GM21423 (cell line): ENCODE results near the gene DLG2.
A peak's percentile ranks its signal among the peaks of the same experiment; 100 is the strongest.

Source experiments
- ATAC-seq: cut with Tn5 transposase; IDR thresholded peaks from one replicate; pipeline ENCODE4 v1.9.1; 2021; ENCODE audit warnings: mild to moderate bottlenecking, moderate library complexity; ENCODE audit not compliant: unreplicated experiment

Gene DLG2

GRCh38 chr11:83840326-83840725 is 1786.8 kb downstream of the DLG2 start:
- no peak for ATAC-seq

DNA sequence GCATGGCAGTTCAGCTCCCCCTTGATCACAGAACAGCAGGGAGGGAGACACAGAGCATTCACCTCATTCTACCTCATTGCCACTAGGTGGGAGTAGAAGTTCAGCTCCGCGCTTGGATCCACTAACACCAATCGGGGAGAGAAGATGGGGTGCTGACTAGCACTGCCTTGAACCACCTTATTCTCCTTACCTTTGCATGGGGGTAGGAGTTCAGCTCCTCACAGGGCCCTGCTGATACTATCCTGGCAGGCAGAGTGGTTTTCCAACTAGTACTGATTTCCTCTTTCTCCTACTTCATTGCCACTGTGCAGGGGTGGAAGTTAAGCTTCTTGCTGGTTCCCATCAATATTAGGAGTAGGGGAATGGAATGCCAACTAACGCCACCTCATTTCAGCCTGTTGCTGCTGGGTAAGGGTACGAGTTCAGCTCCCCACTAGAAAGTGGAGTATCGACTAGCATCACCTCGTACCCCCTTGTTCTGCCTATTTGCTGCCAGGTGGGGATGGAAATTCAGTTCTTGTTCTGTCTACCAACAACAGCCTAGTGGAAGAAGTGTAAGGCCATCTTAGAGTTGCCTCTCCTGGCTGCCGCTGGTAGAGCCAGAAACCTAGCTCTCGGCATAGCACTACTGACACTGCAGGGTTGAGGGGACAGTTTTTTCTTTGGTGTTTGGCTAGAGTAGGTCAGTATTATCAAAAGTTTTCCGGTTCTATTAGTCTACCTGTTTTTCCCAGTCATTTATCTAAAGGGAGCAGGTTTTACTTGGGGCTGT is 1790.1 kb downstream of the DLG2 start:
- ATAC-seq, result peak; percentile 63

DNA sequence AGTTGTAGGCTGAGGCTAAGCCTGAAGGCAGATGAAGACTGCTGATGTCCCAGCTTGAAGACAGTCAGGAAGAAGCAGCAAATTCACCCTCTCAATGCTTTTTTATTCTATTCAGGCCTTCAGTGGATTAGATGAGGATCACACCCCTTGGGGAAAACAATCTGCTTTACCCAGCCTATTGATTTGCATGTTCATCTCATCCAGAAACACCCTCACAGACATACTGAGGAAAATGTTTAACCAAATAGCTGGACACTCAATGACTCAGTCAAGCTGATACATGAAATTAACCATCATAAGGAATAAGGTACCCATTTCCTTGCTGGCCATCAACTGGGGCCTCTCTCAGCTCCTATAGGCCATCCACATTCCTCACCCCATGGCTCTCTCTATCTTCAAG is 1791.1 kb downstream of the DLG2 start:
- ATAC-seq, result peak; percentile 25

DNA sequence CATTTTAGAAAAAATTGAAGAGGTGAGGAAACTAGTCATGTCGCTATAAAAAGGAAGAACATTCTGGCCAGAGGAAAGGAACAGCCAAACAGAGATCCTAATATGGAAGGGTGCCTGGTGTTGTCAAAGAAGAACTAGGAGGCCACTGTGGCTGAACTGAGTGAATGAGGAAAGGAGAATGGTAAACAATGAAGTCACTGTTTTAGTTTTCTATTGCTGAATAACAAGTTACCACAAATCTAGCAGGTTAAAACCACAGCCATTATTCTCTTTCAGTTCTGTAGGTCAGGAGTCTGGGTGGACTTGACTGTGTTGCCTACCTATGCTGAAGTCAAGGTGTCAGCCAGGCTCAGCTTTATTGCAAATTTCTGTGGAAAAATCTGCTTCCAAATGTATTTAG is 1791.7 kb downstream of the DLG2 start:
- ATAC-seq, result peak; percentile 87

GRCh38 chr11:83831929-83832328 is 1795.2 kb downstream of the DLG2 start:
- ATAC-seq, result no peak

DNA sequence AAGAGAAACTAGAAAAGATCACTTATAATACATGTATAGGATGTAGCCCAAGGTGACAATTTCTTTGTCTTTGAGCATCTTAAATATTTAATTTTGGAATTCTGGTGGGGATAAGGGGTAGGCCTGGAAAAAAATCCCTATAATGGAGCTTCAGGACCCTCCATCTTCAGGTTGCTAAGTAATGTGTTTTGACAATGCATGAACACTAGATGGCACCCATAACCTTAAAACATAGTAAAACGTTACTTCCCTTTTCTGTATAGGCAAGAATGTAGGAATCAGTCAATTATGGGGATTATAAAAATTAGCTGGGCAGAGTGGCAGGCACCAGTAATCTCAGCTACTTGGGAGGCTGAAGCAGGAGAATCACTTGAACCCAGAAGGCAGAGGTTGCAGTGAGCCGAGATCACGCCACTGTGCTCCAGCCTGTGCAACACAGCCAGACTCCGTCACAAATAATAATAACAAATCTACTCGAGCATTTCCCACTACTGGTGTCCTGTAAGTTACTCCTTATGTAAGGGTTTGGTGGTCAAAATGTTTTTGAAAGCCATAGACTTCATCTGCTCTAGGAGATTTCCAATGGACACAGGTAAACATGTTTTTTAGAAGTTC is 1799.1 kb downstream of the DLG2 start:
- no peak for ATAC-seq

DNA sequence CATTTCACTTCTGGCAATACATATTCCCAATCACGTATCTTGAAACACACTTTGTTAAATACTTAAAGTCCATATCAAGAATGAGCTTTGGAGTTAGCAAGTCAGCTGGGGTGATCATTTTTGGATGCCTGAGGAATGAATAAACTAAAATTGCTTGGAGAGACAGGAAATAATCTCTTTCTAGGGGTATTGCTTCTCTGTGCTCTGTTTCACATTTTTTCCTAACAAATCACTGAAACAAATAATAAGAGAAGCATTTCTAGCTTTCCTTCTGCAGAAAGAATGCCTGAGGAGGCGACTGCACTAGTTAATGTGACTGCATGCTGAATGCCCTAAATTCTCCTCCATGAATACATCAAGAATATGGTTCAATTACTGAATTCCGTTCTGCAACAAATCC is 1799.6 kb downstream of the DLG2 start:
- ATAC-seq, result no peak

- ATAC-seq, result no peak
These were observed 1801.1 kb downstream of the DLG2 start for GRCh38 chr11:83826078-83826477.

GRCh38 chr11:83823461-83824025 is 1803.6 kb downstream of the DLG2 start:
- ATAC-seq, result no peak

DNA sequence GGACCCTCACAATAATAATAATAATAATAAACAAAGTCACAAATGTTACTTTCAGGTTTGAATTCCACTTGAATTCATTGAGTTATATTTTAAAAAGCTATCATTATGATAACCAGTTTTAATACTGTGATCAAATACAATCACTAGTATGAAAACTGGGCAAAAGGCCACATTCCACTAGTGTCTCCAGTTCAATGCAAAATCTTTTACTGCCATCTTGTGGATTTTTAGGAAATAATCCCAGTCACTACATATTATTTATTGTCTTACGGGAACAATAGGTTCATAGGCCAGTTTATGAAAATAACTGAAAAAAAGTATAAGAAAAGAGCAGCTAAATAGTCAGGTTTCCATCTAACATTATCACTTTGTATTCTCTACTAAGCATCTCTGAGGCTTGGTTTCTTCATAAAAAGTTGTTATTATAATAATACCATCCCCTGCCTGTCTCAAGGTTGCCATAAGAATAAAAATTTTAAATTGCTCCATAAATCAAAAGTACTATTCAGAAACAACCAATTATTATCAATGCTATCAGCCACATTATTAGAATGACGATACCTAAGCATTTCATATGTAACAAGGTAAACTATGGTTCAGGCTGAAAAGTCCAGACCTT is 1807.1 kb downstream of the DLG2 start:
- ATAC-seq, result no peak

GRCh38 chr11:83818349-83818748 is 1808.8 kb downstream of the DLG2 start:
- no peak for ATAC-seq

GRCh38 chr11:83816572-83817187 is 1810.5 kb downstream of the DLG2 start:
- ATAC-seq, result no peak

- ATAC-seq, result no peak
These were observed 1811.4 kb downstream of the DLG2 start for GRCh38 chr11:83815736-83816135.

DNA sequence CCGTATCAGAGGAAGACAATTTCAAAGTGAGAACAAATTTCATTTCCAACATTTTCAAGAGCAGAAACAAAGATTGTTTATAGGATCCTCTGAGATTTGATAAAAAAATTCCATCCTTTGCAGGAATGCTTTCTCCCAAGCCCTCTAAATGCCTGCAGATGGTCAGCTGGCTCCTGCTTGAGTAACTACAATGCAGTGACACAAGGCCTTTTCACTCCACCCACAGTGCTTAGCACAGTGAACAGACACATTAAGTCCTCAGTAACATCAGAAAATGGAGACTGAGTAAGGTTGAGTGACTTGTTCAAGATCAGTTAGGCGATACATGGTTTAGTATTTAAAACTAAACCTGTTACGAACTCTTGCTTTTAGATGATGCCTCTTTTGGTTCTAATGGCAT is 1813.8 kb downstream of the DLG2 start:
- no peak for ATAC-seq

- ATAC-seq, result no peak
These were observed 1817.9 kb downstream of the DLG2 start for GRCh38 chr11:83809274-83809673.

- no peak for ATAC-seq
These were observed 1825.3 kb downstream of the DLG2 start for GRCh38 chr11:83801799-83802198.

DNA sequence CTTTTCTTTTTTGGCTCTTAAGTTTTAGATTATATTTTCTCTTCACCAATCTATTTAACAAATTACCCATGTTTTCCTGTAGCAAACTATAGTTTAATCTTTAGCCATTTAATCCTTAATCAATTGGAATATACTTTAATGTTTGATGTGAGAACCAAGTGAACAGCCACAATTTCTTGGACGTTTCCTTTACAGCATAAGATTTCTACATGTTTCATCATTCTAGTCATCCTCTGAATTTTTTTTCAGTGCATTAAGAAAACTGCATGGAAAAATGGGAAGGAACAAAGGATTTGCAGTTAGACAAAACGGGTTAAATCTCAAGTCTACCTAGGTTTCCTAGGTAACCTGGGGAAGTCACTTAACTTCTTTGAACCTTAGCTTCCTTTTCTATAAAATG is 1833.8 kb downstream of the DLG2 start:
- ATAC-seq, result no peak

DNA sequence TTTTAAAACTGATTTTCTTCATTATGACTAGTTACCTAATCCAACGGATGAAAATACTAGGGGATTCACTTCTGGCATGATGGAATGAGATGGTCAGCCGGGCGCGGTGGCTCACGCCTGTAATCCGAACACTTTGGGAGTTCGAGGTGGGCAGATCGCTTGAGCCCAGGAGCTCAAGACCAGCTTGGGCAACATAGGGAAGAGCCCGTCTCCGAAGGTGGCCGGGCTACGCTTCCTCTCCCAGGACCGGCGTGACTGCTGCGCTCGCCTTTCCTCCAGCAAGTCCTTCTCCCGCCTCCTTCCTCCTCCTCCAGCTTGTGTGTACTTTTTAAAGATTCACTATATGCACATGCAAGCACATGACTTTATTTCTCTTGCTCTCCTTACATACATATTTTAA is 1835.6 kb downstream of the DLG2 start:
- no peak for ATAC-seq

- no peak for ATAC-seq
These were observed 1841.2 kb downstream of the DLG2 start for GRCh38 chr11:83785942-83786341.

- no peak for ATAC-seq
These were observed 1842.7 kb downstream of the DLG2 start for GRCh38 chr11:83784419-83784818.

DNA sequence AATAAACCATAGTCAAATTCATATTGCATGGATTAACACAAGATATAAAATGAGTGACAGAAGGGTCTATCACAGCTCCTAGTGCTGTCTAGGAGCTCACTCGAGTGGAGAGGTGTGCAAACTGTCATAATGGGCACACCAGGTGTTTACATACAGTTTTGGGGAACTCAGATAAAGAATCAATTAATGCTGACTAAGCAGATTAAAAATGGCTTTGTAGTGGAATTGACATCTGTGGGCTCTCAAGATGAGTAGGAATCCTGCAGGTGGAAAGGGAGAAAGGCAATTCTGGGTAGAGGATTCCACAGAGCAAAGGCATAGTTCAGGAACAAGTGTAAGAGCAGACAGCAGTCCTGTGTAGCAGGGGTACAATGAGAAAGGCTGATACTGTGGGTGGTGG is 1844.8 kb downstream of the DLG2 start:
- ATAC-seq, result no peak
